Smooth muscle cell (in vitro differentiated cells): ENCODE results near the gene RBM11. TPM values are rescaled to one million over a fixed set of nuclear protein-coding genes. Genes with fewer than 3 reads are reported as not detected.

Experiments
- DNase-seq: peaks from one replicate; lab custom pipeline; 2025; ENCODE audit not compliant: unreplicated experiment; lab: John Stamatoyannopoulos, UW
- H2AFZ ChIP-seq: fragments of 200-600 bp; sonication (generic); 2 replicates; pipeline ENCODE4 v1.6.0; 2016; ENCODE audit warnings: antibody characterized with exemption, low read depth, mild to moderate bottlenecking
- H3F3A ChIP-seq: fragments of 200-600 bp; sonication (generic); 2 replicates; pipeline ENCODE4 v1.6.0; 2017; ENCODE audit warnings: antibody characterized with exemption, low read depth
- H3K27ac ChIP-seq: fragments of 200-600 bp; sonication (generic); 2 replicates; pipeline ENCODE4 v1.5.1; 2016; ENCODE audit warnings: low read depth, mild to moderate bottlenecking
- H3K27me3 ChIP-seq: fragments of 200-600 bp; sonication (generic); 2 replicates; pipeline ENCODE4 v1.6.1; 2016; ENCODE audit warnings: low read depth, mild to moderate bottlenecking
- H3K36me3 ChIP-seq: fragments of 200-600 bp; sonication (generic); 2 replicates; pipeline ENCODE4 v1.5.1; 2016; ENCODE audit warnings: low read depth
- H3K4me1 ChIP-seq: fragments of 200-600 bp; sonication (generic); 2 replicates; pipeline ENCODE4 v1.5.1; 2016; ENCODE audit warnings: low read depth
- H3K4me2 ChIP-seq: fragments of 200-600 bp; sonication (generic); 2 replicates; pipeline ENCODE4 v1.6.0; 2016; ENCODE audit warnings: mild to moderate bottlenecking
- H3K4me3 ChIP-seq: fragments of 200-600 bp; sonication (generic); 2 replicates; pipeline ENCODE4 v1.5.1; 2016; ENCODE audit warnings: mild to moderate bottlenecking
- H3K79me2 ChIP-seq: fragments of 200-600 bp; sonication (generic); 2 replicates; pipeline ENCODE4 v1.6.0; 2016; ENCODE audit warnings: low read depth, mild to moderate bottlenecking
- H3K9ac ChIP-seq: fragments of 200-600 bp; sonication (generic); 2 replicates; pipeline ENCODE4 v1.6.0; 2016; ENCODE audit warnings: low read depth
- H3K9me3 ChIP-seq: fragments of 200-600 bp; sonication (generic); replicated peaks from 2 replicates; pipeline ENCODE4 v1.5.1; 2016; ENCODE audit warnings: low read depth
- H4K20me1 ChIP-seq: fragments of 200-600 bp; sonication (generic); 2 replicates; pipeline ENCODE4 v1.6.0; 2016; ENCODE audit warnings: low read depth
- WGBS: methylation state at CpG from one replicate; pipeline ENCODE4 v1.1.7; 2016; ENCODE audit warnings: low lambda C conversion rate; 5-methylcytosine and 5-hydroxymethylcytosine counted together
- polyA plus RNA-seq: library from polyadenylated mRNA; unstranded; fragments of >200 nt; fragmentation: Nextera tagmentation; extraction: Ambion mirVana; gene quantifications from 2 replicates; pipeline ENCODE4 v1.2.1, GENCODE V29; 2016
- total RNA-seq: library from RNA; depleted of rRNA; stranded (reverse); fragments of >200 nt; gene quantifications from 2 replicates; pipeline ENCODE4 v1.2.3, GENCODE V29; 2014
- TF ChIP-seq, protein P1 (sequence below): fragments of 200-600 bp; sonication (generic); IDR thresholded peaks from 2 replicates; pipeline ENCODE4 v1.5.1; 2017; ENCODE audit warnings: borderline replicate concordance, mild to moderate bottlenecking, antibody characterized with exemption; ENCODE audit not compliant: insufficient read depth, poor library complexity, severe bottlenecking

RBM11 gene
- total and polyA plus RNA-seq, 2 experiments from 2014 or later, result 1.00 to 1.9 TPM

DNA sequence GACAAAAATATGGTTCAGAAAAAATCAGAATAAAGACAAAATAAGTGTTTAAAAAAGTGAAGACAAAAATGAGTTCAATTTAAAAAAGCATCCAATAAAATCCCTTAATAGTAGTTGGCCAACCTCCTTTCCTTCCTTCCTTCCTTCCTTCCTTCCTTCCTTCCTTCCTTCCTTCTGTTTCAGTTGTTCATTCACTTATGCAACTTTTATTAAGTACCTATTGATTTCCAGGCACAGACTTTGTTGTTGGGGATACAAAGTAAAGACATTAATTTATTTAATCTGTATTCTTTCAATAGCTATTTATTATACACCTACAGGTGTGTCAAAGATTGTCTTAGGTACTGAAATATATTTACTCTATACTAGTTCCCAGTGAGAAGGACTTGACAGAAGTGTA lies 2.8 kb upstream of the RBM11 start:
- Histone ChIP-seq H3K9ac (no peak overlapping the region), H2AFZ (no peak overlapping the region), H3K4me2 (no peak overlapping the region), H4K20me1 (no peaks in the 10 kb centered on the region), H3K4me3 (no peak overlapping the region), H3K27me3 (peaks cover 9% of the 10 kb centered on the region), H3F3A (no peaks in the 10 kb centered on the region), H3K9me3 (no peaks in the 10 kb centered on the region), H3K36me3 (no peaks in the 10 kb centered on the region), H3K27ac (no peak overlapping the region), H3K4me1 (no peaks in the 10 kb centered on the region), H3K79me2 (no peaks in the 10 kb centered on the region)
- no peak for DNase-seq
- TF ChIP-seq, protein P1, sequence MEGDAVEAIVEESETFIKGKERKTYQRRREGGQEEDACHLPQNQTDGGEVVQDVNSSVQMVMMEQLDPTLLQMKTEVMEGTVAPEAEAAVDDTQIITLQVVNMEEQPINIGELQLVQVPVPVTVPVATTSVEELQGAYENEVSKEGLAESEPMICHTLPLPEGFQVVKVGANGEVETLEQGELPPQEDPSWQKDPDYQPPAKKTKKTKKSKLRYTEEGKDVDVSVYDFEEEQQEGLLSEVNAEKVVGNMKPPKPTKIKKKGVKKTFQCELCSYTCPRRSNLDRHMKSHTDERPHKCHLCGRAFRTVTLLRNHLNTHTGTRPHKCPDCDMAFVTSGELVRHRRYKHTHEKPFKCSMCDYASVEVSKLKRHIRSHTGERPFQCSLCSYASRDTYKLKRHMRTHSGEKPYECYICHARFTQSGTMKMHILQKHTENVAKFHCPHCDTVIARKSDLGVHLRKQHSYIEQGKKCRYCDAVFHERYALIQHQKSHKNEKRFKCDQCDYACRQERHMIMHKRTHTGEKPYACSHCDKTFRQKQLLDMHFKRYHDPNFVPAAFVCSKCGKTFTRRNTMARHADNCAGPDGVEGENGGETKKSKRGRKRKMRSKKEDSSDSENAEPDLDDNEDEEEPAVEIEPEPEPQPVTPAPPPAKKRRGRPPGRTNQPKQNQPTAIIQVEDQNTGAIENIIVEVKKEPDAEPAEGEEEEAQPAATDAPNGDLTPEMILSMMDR, result no peak

DNA sequence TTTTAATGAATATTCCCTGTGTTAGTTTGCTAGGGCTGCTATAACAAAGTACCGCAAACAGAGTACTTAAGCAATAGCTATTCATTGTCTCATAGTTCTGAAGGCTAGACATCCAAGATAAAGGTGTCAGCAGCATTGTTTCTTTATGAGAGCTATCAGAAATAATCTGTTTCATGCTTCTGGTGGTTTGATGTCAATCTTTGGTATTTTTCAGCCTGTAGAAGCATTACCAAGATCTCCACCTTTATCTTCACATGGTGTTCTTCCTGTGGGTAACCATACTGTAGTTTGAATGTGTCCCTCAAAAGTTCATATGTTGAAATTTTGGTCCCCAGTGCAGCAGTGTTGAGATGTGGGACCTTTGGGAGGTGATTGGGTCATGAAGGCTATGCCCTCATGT lies 7.4 kb downstream of the RBM11 start:
- Histone ChIP-seq H4K20me1 (no peaks in the 10 kb centered on the region), H3K9ac (no peak overlapping the region), H3F3A (no peaks in the 10 kb centered on the region), H3K4me3 (no peak overlapping the region), H3K27me3 (no peaks in the 10 kb centered on the region), H3K79me2 (no peaks in the 10 kb centered on the region), H3K36me3 (no peaks in the 10 kb centered on the region), H3K9me3 (no peaks in the 10 kb centered on the region), H3K4me1 (no peaks in the 10 kb centered on the region), H3K4me2 (no peak overlapping the region), H2AFZ (no peak overlapping the region), H3K27ac (no peak overlapping the region)
- 100% methylated on average over 1 of the region's 1 CpG for WGBS
- DNase-seq, result no peak
- TF ChIP-seq, protein P1, result no peak

DNA sequence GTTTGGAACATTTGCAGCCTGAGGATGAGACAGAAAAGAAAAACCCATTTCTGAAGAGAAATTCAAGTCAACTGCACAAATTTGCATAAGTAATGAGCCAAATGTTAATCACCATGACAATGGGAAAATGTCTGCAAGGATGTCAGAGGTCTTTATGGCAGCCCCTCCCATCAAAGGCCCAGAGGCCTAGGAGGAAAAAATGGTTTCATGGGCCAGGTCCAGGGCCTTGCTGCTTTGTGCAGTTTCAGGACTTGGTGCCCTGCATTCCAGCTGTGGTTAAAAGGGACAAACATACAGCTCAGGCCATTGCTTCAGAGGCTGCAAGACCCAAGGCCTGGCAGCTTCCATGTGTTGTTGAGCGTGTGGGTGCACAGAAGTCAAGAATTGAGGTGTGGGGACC lies 13.4 kb downstream of the RBM11 start:
- Histone ChIP-seq H3K9ac (no peak overlapping the region), H3K4me2 (no peak overlapping the region), H3K36me3 (no peaks in the 10 kb centered on the region), H3K27me3 (no peaks in the 10 kb centered on the region), H3K79me2 (no peaks in the 10 kb centered on the region), H3K27ac (no peak overlapping the region), H4K20me1 (no peaks in the 10 kb centered on the region), H3K9me3 (no peaks in the 10 kb centered on the region), H3F3A (no peaks in the 10 kb centered on the region), H2AFZ (no peak overlapping the region), H3K4me3 (no peak overlapping the region), H3K4me1 (no peaks in the 10 kb centered on the region)
- TF ChIP-seq, protein P1, result no peak
- 37% methylated on average over 1 of the region's 1 CpG for WGBS
- no peak for DNase-seq

DNA sequence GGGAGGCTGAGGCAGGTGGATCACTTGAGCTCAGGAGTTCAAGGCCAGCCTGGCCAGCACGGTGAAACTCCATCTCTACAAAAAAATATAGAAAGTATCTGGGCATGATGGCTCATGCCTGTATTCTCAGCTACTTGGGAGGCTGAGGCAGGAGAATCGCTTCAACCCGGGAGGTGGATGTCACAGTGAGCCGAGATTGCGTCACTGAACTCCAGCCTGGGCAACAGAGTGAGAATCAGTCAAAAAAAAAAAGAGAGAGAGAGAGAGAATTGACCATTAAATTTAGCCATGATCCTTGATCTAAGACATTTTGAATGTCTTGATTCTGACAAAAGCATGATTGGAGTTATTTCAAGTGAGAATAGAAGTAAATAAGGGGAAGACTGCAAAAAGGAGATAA lies 19.1 kb downstream of the RBM11 start:
- H3K4me1 ChIP-seq, result no peaks in the 10 kb centered on the region
- 94% methylated on average over 5 of the region's 5 CpGs for WGBS
- no peaks in the 10 kb centered on the region for H3K79me2 ChIP-seq
- H4K20me1 ChIP-seq, result no peaks in the 10 kb centered on the region
- H3K4me3 ChIP-seq, result no peak overlapping the region
- no peak for DNase-seq
- H3K9ac ChIP-seq, result no peak overlapping the region
- no peaks in the 10 kb centered on the region for H3K27me3 ChIP-seq
- H3K9me3 ChIP-seq, result no peaks in the 10 kb centered on the region
- no peak overlapping the region for H2AFZ ChIP-seq
- no peak overlapping the region for H3K27ac ChIP-seq
- H3K36me3 ChIP-seq, result no peaks in the 10 kb centered on the region
- TF ChIP-seq, protein P1, result no peak
- H3K4me2 ChIP-seq, result no peak overlapping the region
- H3F3A ChIP-seq, result no peaks in the 10 kb centered on the region
